GM12874 (cell line): ENCODE results near the gene AGXT2.

Source experiments
- TF ChIP-seq, protein P1 (sequence below): IDR thresholded peaks from 2 replicates; pipeline ENCODE4 v1.5.1; 2011; ENCODE audit warnings: low read depth, mild to moderate bottlenecking, control low read depth, low read length, moderate library complexity; ENCODE audit not compliant: insufficient read depth

AGXT2 gene

DNA sequence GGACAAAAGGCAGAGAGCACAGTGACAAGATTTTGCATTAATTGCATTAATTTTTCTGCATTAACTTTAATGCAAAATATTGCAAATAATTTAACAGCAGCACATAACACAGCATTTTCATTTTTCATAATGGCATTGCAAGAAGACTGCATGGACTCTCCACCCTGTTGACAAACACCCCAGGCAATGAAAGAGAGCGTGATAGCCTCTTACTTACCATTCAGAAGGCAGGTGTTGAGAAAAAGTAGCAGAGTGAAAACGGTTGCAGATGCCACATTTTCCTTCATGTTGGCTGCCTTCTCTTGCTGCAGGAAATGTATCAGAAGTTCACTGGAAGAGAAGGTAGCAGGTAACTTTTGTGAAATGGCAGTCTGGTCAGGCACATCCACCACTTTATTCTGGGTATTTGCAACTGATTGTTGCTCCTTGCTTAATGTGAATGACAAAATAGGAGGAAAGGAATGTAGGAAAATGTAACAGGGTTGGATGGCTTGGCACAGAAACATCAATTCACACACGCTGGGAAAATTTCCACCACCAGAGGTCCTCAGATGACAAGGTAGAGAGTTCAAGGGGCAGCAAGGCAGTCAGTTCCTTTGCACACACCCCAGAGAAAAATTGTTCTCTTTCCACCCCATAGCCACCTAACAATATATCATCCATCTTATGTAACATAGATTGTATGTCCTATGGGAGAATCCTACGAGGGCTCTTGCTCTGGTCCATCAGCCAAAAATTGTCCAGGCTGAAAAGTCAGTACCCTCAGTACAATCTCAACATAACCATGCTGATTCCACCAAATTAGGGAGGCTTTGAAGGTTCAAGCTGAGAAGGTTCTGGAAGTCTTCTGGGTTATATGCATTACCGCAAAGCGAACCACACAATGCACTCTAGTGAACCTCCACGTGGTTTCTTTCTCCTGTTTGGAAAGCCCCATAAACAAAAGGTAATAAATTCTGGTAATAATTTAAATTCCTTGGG is 41.9 kb upstream of the AGXT2 start:
- TF ChIP-seq, protein P1, sequence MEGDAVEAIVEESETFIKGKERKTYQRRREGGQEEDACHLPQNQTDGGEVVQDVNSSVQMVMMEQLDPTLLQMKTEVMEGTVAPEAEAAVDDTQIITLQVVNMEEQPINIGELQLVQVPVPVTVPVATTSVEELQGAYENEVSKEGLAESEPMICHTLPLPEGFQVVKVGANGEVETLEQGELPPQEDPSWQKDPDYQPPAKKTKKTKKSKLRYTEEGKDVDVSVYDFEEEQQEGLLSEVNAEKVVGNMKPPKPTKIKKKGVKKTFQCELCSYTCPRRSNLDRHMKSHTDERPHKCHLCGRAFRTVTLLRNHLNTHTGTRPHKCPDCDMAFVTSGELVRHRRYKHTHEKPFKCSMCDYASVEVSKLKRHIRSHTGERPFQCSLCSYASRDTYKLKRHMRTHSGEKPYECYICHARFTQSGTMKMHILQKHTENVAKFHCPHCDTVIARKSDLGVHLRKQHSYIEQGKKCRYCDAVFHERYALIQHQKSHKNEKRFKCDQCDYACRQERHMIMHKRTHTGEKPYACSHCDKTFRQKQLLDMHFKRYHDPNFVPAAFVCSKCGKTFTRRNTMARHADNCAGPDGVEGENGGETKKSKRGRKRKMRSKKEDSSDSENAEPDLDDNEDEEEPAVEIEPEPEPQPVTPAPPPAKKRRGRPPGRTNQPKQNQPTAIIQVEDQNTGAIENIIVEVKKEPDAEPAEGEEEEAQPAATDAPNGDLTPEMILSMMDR, result peak; percentile 70

DNA sequence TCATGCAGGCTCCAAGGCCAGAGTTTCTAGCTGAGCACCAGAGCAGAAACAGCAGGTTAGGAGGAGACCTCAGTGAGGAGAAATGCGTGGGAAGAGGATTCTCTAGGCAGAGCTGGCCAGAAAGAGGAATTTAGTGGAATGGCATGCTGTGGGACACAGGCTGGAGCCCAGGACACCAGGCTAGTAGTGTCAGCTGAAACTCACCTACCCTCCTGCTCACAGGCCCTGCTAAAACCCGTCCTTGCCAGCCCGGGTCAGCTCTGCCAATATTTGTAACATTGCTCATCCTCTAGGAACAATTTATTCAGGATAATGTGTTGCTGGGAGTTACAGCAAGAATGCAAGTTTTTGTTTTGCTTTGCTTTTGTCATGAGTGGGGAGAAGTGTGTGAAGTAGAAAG is 40.2 kb upstream of the AGXT2 start:
- TF ChIP-seq, protein P1, result no peak

DNA sequence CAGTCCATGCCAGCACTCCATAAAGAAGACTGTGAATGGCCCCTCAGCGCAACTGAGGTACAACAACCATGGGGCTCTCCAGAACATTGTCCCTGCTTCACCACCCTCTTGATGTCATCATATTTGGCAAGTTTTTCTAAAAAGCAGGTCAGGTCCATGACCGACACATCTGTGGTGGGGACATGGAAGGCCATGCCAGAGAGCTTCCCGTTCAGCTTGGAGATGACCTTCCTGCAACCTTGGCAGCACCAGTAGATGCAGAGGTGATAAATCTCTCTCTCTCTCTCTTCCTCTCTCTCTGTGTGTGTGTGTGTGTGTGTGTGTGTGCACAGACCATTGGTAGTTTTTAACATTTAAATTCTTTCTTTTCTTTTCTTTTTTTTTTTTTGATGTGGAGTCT is 35.4 kb upstream of the AGXT2 start:
- TF ChIP-seq, protein P1, result no peak

DNA sequence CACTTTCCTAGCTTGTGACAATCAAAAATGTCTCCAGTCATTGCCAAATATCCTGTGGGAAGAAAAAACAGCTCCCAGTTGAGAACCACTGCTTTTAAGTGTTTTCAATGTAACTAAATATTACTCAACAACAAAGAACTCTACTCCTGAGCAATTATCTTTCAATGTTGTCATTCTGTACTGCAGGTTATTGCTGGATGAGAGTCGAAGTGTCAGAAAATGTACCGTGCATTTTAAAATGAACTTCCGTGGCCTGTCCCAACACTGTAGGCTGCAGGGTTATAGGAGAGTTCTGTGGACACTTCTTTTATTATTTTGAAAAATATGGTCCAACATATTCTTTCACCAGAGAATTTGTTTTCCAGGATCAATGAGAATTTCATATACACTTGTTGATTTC is 34.8 kb upstream of the AGXT2 start:
- TF ChIP-seq, protein P1, result no peak

DNA sequence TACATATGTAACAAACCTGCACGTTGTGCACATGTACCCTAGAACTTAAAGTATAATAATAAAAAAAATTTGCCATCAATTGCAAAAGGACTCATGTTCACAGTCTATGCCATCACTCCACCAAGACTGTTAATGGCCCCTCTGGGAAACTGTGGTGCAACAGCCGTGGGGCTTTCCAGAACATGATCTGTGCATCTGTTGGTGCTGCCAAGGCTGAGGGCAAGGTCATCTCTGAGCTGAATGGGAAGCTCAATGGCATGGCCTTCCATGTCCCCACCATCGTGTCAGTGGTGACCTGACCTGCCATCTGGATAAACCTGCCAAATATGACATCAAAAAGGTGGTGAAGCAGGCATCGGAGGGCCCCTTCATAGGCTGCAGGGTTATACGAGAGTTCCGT is 33.4 kb upstream of the AGXT2 start:
- TF ChIP-seq, protein P1, result no peak

DNA sequence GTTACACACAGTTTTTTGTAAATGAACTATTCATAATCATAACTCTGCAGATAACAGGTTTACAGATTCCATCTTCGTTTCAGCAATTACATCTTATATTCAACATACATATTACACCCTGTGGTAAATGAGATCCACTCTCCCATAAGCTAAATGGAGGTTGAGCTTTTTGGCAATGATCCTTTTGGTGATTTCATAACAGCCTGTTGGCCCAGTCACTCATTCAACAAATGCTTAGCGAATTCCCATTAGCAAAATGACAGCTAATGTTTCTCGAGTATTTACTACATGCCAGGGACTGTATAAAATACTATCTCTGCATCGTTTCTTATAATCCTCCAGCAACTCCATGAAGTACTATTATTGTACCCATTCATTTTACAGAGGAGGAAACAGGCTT is 25.4 kb upstream of the AGXT2 start:
- TF ChIP-seq, protein P1, result no peak

DNA sequence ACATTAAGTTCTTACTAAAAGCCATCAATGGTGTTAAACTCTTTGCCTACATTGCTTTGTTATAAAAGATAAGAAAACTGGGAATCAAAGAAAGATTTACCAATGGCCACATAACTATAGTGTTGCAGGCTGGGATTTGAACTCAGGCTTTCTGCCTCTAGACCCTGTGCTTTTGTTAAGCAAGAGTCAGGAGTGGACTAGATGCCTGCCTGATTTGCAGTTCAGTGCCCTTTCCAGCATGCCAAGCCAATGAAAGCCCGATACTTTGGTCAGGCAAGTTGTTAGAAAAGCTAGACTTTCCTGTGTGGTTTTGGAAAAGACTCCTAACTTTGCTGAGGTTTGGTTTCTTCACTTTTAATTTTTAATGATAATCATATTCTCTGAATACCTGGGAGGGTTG is 21.4 kb upstream of the AGXT2 start:
- TF ChIP-seq, protein P1, result no peak
